Duodenal mucosa (tissue), 2 donors: ENCODE data around the gene KCNN4.

Source experiments
- H3K27ac ChIP-seq: one replicate; pipeline ENCODE4 v1.7.0; 2013; ENCODE audit warnings: low read depth, low read length
- H3K27me3 ChIP-seq, 2 donors: one replicate each; pipeline ENCODE4 v1.7.0; 2013; ENCODE audit warnings: low read length in 2 of 2, control low read depth in 1 of 2; ENCODE audit not compliant: insufficient read depth in 2 of 2, control insufficient read depth in 1 of 2
- H3K36me3 ChIP-seq, 2 donors: one replicate each; pipeline ENCODE4 v1.7.0; 2013; ENCODE audit warnings: low read length in 2 of 2, control low read depth in 1 of 2; ENCODE audit not compliant: insufficient read depth in 2 of 2, control insufficient read depth in 1 of 2
- H3K4me1 ChIP-seq, 2 donors: one replicate each; pipeline ENCODE4 v1.7.0; 2013; ENCODE audit warnings: low read length in 2 of 2, control low read depth in 1 of 2; ENCODE audit not compliant: insufficient read depth in 2 of 2, control insufficient read depth in 1 of 2
- H3K4me3 ChIP-seq, 2 donors: one replicate each; pipeline ENCODE4 v1.7.0; 2013; ENCODE audit warnings: low read length in 2 of 2, low read depth in 1 of 2
- H3K9ac ChIP-seq, 2 donors: one replicate each; pipeline ENCODE4 v1.7.0; 2013; ENCODE audit warnings: low read length in 2 of 2, low read depth in 1 of 2
- H3K9me3 ChIP-seq, 2 donors: one replicate each; pipeline ENCODE4 v1.7.0; 2013; ENCODE audit warnings: low read length in 2 of 2, control low read depth in 1 of 2; ENCODE audit not compliant: control insufficient read depth in 1 of 2

Gene KCNN4

DNA sequence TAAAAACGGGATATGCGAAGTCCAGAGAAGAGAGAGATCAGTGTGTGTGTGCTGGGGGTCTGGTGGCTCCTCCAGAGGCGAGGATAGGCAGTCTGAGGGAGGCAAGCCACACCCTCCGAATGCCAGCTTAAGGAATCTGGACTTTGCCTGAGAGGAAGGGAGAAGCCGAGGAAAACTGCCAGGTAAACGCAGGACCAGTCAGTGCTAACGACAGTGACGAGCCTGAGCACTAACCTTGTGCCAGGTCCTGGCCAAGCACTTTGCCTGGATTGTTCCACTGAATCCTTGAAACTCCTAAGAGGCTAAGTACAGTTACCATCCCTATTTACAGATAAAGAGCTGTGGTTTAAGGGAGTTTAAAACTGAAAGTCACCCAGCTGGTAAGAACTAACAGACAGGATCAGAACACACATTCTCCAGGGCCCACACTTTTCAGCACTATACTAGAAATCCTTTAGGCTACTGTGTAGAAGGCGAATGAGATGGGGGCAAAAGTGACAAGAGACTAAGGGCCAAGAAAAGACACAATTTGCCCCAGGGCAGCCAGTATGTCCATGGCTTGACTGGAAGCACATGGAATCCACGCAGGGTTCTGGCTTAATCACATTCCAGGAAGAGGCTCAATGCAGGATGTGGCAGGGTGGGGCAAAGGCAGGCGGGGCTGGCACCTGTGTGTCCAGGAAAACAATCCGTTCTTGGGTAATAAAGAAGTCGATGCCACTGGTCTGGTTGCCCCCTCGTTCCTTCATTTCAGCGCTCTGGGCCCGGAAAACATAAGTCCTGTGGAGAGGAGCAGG is 41.1 kb downstream of the KCNN4 start:
- Histone ChIP-seq H3K4me1 (peaks cover 15 to 32% of the 10 kb centered on the region in 2 donors), H3K27ac (peak overlapping the region; percentile 89)

DNA sequence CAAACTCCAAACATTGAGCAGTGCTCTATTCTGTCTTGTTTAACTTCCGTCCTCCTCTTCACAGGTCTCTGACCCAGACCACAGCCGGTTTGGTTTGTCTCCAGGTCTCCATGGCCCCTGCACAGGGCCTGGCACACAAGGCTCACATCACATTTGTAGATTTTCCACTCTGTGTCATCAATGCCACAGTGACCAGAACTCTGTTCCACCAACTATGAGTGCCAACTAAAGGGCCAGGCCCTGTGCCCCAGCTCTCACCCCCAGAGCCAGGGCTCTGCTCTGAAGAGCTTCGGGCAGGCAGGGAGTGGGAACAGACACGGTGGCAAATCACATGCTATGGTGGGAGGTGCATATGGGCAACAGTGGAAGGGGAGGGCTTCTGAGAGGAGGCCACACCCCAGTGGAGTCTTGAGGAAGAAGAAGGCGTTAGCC is 42.0 kb downstream of the KCNN4 start:
- Histone ChIP-seq H3K27me3 (no peaks in the 10 kb centered on the region), H3K9me3 (no peaks in the 10 kb centered on the region), H3K27ac (peak overlapping the region; percentile 89), H3K4me1 (peaks cover 14 to 30% of the 10 kb centered on the region in 2 donors), H3K4me3 (no peak overlapping the region), H3K36me3 (peaks cover 24 to 66% of the 10 kb centered on the region in 2 donors), H3K9ac (peak overlapping the region; percentile 19 to 58)

More for the DNA sequence above, 41.1 kb downstream of the KCNN4 start:
- no peaks in the 10 kb centered on the region for H3K9me3 ChIP-seq
- H3K4me3 ChIP-seq = peak overlapping the region in 1 of 2 donors; percentile 18
- H3K27me3 ChIP-seq = no peaks in the 10 kb centered on the region
- H3K36me3 ChIP-seq = peaks cover 23 to 74% of the 10 kb centered on the region in 2 donors
- H3K9ac ChIP-seq = peak overlapping the region; percentile 43 to 58

DNA sequence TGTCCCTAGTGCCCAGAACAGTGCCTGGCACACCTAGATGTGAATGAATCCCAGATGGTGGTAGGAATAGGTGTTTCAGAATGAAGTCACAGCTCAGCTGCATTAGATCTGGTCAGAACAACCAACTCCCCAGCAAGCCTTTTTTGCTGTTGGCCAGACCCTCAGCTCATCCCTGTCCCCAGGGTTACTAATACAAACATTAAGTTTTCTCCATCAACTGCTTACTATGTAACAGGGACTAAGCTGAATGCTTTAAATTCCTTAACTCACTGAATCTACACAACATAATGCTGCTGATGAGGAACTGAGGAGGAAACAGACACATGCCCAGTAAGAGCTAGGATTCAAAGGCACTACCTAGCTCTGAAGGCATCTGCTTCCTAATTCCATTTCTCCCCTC is 44.8 kb downstream of the KCNN4 start:
- Histone ChIP-seq H3K36me3 (peaks cover 29 to 69% of the 10 kb centered on the region in 2 donors), H3K27ac (no peak overlapping the region), H3K4me1 (peaks cover 14 to 25% of the 10 kb centered on the region in 2 donors), H3K27me3 (no peaks in the 10 kb centered on the region), H3K9me3 (no peaks in the 10 kb centered on the region), H3K9ac (no peak overlapping the region), H3K4me3 (no peak overlapping the region)

DNA sequence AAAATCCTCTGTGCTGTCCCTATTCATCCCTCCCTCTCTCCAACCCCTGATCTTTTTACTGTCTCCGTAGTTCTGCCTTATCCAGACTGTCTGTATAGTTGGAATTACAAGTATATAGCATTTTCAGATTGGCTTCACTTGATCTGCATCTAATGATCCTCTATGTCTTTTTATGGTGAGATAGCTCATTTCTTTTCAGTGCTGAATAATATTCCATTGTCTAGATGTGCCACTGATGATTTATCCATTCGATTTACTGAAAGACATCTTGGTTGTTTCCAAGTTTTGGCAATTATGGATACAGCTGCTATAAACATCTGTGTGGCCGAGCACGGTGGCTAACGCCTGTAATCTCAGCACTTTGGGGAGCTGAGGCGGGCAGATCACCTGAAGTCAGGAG is 45.8 kb downstream of the KCNN4 start:
- H3K27me3 ChIP-seq = no peaks in the 10 kb centered on the region
- peaks cover 5 to 15% of the 10 kb centered on the region in 2 donors for H3K4me1 ChIP-seq
- peaks cover 27 to 67% of the 10 kb centered on the region in 2 donors for H3K36me3 ChIP-seq
- H3K27ac ChIP-seq = no peak overlapping the region
- H3K4me3 ChIP-seq = no peak overlapping the region
- H3K9ac ChIP-seq = no peak overlapping the region
- no peaks in the 10 kb centered on the region for H3K9me3 ChIP-seq

DNA sequence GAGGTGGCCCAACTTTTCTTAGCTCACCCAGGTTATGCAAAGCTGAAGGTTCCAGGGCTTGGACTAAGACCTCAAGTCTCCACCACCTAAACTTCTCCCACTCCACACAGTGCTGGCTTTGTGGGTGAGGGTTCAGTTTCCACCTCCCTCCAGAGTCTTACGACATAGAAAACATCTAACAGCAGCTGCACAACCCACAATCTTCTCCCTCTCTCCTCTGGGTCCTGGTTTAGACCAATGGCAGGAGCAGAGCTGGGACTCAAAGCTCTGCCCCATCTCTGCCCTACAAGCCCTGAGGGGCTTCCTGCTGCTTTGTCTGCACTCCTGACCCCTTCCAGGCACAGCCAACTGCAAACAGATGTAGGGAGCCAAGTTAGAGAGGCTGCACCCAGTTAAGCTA is 48.9 kb downstream of the KCNN4 start:
- Histone ChIP-seq H3K27ac (no peak overlapping the region), H3K4me1 (peaks cover 0 to 4% of the 10 kb centered on the region in 2 donors), H3K9ac (no peak overlapping the region), H3K27me3 (no peaks in the 10 kb centered on the region), H3K36me3 (peaks cover 31 to 66% of the 10 kb centered on the region in 2 donors), H3K9me3 (no peaks in the 10 kb centered on the region), H3K4me3 (no peak overlapping the region)

DNA sequence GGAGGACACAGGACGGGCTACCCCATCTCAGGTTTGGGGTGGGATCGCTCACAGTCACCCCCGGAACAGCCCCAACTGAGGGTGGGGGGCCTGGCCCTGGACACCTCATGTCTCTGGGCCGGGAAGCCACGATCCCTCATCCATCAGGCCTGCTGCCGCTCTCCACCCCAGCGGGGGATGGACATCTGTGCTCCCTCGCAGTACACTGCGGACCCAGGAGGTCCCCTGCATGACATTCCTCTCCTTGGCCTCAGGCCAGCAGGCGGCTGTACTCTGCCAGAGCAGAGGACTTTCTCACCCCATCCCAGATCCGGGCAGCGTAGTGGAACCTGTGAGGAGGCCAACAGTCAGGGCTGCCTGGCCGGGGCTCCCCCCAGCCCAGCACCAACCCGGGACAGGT is 49.4 kb downstream of the KCNN4 start:
- Histone ChIP-seq H3K9ac (no peak overlapping the region), H3K27ac (no peak overlapping the region), H3K27me3 (no peaks in the 10 kb centered on the region), H3K9me3 (no peaks in the 10 kb centered on the region), H3K4me3 (no peak overlapping the region), H3K4me1 (peaks cover 0 to 4% of the 10 kb centered on the region in 2 donors), H3K36me3 (peaks cover 31 to 61% of the 10 kb centered on the region in 2 donors)

DNA sequence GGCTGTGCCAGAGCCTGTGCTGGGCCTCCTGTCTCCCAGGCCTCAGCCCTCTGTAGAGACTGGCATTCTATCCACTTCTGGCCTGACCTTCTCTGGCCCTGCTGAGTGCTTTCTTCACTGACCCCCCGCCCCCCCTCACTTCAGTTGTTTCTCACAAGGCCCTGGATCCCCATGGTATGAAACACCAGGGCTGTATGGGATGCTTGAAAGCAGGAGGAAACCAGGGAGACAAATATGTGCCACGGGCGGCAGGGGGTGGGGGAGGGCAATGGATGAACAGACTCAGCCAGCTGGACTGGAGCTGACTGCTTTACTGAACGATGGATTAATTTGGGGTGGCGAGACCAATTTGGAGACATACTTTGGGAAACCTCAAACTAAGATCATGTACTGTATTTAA is 50.9 kb downstream of the KCNN4 start:
- H3K9ac ChIP-seq = no peak overlapping the region
- H3K9me3 ChIP-seq = no peaks in the 10 kb centered on the region
- no peaks in the 10 kb centered on the region for H3K27me3 ChIP-seq
- no peak overlapping the region for H3K27ac ChIP-seq
- H3K4me3 ChIP-seq = no peak overlapping the region
- H3K36me3 ChIP-seq = peaks cover 31 to 52% of the 10 kb centered on the region in 2 donors
- H3K4me1 ChIP-seq = peaks cover 0 to 4% of the 10 kb centered on the region in 2 donors

DNA sequence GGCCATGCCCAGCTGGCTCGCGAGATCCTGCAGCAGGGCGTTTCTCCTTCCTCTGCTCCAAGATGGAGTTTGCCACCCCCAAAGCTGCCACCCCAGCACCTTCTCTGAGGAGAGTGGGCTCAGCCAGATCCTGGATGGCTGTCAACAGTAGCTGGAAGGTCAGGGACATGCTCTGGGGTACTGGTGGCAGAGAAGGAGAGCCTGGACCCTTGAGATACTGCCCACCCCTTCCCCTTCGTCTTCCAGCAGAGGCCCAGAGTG is 53.2 kb downstream of the KCNN4 start:
- no peaks in the 10 kb centered on the region for H3K9me3 ChIP-seq
- H3K27ac ChIP-seq = no peak overlapping the region

DNA sequence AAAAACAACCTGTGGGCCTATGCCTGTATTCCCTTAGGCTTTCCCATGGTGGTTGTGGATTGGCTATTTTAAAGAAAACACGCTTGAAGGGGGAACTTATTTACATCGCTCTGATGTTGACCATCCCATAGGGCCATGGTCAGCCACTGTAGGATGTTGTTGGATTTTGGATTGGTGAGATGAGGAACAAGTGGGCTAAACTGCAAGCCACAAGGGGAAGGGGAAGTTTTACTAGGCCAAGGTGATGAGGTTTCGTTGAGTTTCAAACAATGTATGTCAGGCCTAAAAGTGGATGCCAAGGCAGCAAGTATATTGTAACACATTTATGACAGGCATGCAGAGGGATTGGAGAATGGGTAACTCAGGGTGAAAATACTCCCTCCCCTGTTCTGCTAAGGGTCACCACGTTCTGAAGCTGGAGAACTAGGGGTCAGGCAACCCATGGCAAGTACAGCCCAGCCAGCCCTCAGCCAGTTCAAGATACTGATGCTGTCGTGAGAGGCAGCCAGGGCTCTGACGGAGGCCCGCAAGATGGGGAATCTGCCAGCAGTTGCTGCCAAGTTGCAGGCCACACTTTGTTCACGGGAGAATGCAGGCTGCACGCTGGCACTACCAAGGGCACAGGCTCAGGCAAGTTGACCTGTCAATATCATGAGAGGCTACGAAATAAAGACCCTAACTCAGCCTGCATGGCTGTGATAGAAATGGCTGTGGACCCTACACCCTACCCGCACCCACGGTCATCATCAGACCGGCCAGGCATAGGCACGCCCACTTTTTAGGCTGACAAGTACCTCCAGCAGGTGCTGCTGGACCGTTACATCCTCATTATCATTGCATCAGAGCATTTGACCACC is 53.8 kb downstream of the KCNN4 start:
- Histone ChIP-seq H3K9me3 (no peaks in the 10 kb centered on the region), H3K4me1 (peaks cover 0 to 4% of the 10 kb centered on the region in 2 donors), H3K27me3 (no peaks in the 10 kb centered on the region), H3K9ac (no peak overlapping the region), H3K27ac (no peak overlapping the region), H3K36me3 (peaks cover 13 to 36% of the 10 kb centered on the region in 2 donors), H3K4me3 (no peak overlapping the region)

More for the DNA sequence above, 53.2 kb downstream of the KCNN4 start:
- Histone ChIP-seq H3K27me3 (no peaks in the 10 kb centered on the region), H3K4me3 (no peak overlapping the region), H3K9ac (no peak overlapping the region), H3K4me1 (peaks cover 0 to 4% of the 10 kb centered on the region in 2 donors), H3K36me3 (peaks cover 14 to 42% of the 10 kb centered on the region in 2 donors)

DNA sequence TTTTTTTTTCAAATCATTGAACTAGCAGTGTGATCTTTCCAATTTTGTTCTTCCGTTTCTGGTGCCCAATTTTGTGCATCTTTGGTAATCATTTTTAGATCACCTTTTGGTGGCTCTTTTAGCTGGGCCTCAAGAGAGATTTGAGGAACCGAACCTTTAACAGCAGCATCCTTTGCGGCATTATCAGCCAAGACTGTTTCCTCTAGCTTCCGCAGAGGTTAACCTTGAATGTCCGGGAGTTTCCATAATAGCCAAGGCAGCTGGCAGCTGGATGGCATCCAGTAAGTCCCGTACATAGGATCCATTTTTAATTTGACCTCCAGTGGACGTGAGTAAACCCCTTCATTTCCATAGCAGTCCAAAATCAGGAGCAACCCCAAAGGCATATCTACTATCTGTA is 55.3 kb downstream of the KCNN4 start:
- Histone ChIP-seq H3K27me3 (no peaks in the 10 kb centered on the region), H3K4me3 (no peak overlapping the region), H3K9ac (no peak overlapping the region), H3K9me3 (no peaks in the 10 kb centered on the region), H3K36me3 (peaks cover 8 to 21% of the 10 kb centered on the region in 2 donors), H3K4me1 (peaks cover 0 to 4% of the 10 kb centered on the region in 2 donors), H3K27ac (no peak overlapping the region)
